Tibial nerve (tissue), 4 donors: Measurements from ENCODE around the gene RERG. TPM values are rescaled to one million over a fixed set of nuclear protein-coding genes. Genes with fewer than 3 reads are reported as not detected.

Source experiments
- DNase-seq, 2 donors: peaks; one replicate each; pipeline ENCODE4 v3.0.0-alpha.2; 2019; ENCODE audit warnings: low spot score in 2 of 2
- H3K27ac ChIP-seq, 4 donors: fragments of 200-600 bp; sonication (generic) in 3 of 4; one replicate each; pipeline ENCODE4 v1.5.1; 2017 to 2019; ENCODE audit warnings: mild to moderate bottlenecking in 1 of 4
- H3K27me3 ChIP-seq, 2 donors: fragments of 200-600 bp; sonication (generic) in 1 of 2; one replicate each; pipeline versions ENCODE4 v1.5.1 to v1.6.0; 2017 to 2019
- H3K36me3 ChIP-seq, 3 donors: fragments of 200-600 bp; sonication (generic); one replicate each; pipeline ENCODE4 v1.5.1; 2018 to 2019
- H3K4me1 ChIP-seq, 4 donors: fragments of 200-600 bp; sonication (generic) in 3 of 4; one replicate each; pipeline ENCODE4 v1.5.1; 2017 to 2019
- H3K4me3 ChIP-seq, 4 donors: fragments of 200-600 bp; sonication (generic) in 3 of 4; one replicate each; pipeline ENCODE4 v1.5.1; 2017 to 2019; ENCODE audit warnings: mild to moderate bottlenecking in 1 of 4, moderate library complexity in 1 of 4
- H3K9me3 ChIP-seq, 4 donors: fragments of 200-600 bp; sonication (generic) in 3 of 4; one replicate each; pipeline ENCODE4 v1.5.1; 2017 to 2019
- EP300 ChIP-seq, 2 donors: sonication (generic); formaldehyde crosslinking; IDR thresholded peaks; one replicate each; pipeline ENCODE4 v1.6.1; 2017; ENCODE audit warnings: antibody characterized with exemption in 2 of 2, mild to moderate bottlenecking in 1 of 2
- POLR2A ChIP-seq, 2 donors: fragments of 450-650 bp; IDR thresholded peaks; one replicate each; pipeline ENCODE4 v1.6.1; 2017; ENCODE audit warnings: antibody characterized with exemption in 2 of 2, mild to moderate bottlenecking in 2 of 2, moderate library complexity in 2 of 2
- WGBS, 2 donors: methylation state at CpG; one replicate each; pipeline ENCODE4 v1.1.5; 2018; 5-methylcytosine and 5-hydroxymethylcytosine counted together
- total RNA-seq, 4 donors: library from RNA; depleted of rRNA; stranded (reverse); fragments of >200 nt; gene quantifications; one replicate each; pipeline ENCODE4 v1.1.0, GENCODE V29; 2016
- TF ChIP-seq, protein P1 (sequence below), 5 experiments: fragments of 200-600 bp in 3 of 5; fragments of 450-650 bp in 2 of 5; sonication (generic) in 3 of 5; IDR thresholded peaks; one replicate each; pipeline ENCODE4 v1.5.1; 2016 to 2019; ENCODE audit warnings: antibody characterized with exemption in 5 of 5, mild to moderate bottlenecking in 3 of 5, moderate library complexity in 2 of 5

The RERG gene
- total RNA-seq, 4 donors from 2014 or later: 25.5 to 42.8 (median 31.5) TPM

DNA sequence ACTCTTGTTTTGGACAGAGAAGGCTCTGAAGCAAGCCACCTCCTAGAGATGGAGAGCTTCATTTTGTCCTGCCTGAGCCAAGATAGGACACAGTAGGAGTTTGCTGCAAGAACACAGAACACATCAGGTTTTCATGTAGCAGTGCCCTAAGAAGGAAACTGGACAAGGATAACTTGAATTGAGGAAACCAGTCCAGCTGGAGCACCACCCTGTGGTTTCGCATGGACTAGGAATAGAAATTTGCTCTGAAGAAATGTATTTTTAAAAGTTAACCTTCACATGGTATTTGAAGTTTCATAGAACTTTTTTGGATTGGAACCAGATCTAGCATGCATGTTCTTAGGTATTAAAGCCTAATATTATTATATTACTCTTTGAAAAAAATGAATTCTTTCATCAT, 68.8 kb downstream of the RERG start:
- 38 to 54% methylated on average over 1 of the region's 1 CpG for whole genome bisulfite sequencing, 2 donors

GRCh38 chr12:15151161-15152091, 69.8 kb downstream of the RERG start:
- Histone ChIP-seq H3K27ac (peak overlapping the region in 3 of 4 donors; percentile 47 to 70 (median 52)), H3K4me1 (peaks cover 0 to 34% (median 7%) of the 10 kb centered on the region in 4 donors), H3K4me3 (no peak overlapping the region), H3K9me3 (no peaks in the 10 kb centered on the region), H3K27me3 (no peaks in the 10 kb centered on the region), H3K36me3 (no peaks in the 10 kb centered on the region)
- DNase-seq: peak in 1 of 2 donors; percentile 60
- no peak for TF ChIP-seq EP300 (IDR thresholded peaks at IDR 0.05)
- TF ChIP-seq, protein P1, sequence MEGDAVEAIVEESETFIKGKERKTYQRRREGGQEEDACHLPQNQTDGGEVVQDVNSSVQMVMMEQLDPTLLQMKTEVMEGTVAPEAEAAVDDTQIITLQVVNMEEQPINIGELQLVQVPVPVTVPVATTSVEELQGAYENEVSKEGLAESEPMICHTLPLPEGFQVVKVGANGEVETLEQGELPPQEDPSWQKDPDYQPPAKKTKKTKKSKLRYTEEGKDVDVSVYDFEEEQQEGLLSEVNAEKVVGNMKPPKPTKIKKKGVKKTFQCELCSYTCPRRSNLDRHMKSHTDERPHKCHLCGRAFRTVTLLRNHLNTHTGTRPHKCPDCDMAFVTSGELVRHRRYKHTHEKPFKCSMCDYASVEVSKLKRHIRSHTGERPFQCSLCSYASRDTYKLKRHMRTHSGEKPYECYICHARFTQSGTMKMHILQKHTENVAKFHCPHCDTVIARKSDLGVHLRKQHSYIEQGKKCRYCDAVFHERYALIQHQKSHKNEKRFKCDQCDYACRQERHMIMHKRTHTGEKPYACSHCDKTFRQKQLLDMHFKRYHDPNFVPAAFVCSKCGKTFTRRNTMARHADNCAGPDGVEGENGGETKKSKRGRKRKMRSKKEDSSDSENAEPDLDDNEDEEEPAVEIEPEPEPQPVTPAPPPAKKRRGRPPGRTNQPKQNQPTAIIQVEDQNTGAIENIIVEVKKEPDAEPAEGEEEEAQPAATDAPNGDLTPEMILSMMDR (IDR thresholded peaks at IDR 0.05): peak; percentile 42 to 76 (median 49)
- WGBS, 2 donors: 51 to 55% methylated on average over 5 of the region's 5 CpGs

More for the DNA sequence above, 68.8 kb downstream of the RERG start:
- H3K4me1 ChIP-seq: peaks cover 0 to 36% (median 7%) of the 10 kb centered on the region in 4 donors
- no peaks in the 10 kb centered on the region for H3K9me3 ChIP-seq
- H3K4me3 ChIP-seq: no peak overlapping the region
- H3K27me3 ChIP-seq: no peaks in the 10 kb centered on the region
- no peak for DNase-seq
- TF ChIP-seq POLR2A (IDR thresholded peaks at IDR 0.05) (no peak), EP300 (IDR thresholded peaks at IDR 0.05) (no peak)
- TF ChIP-seq, protein P1 (IDR thresholded peaks at IDR 0.05): peak; percentile 5 to 38 (median 15)
- H3K27ac ChIP-seq: peak overlapping the region in 2 of 4 donors; percentile 9 to 70
- H3K36me3 ChIP-seq: no peaks in the 10 kb centered on the region

DNA sequence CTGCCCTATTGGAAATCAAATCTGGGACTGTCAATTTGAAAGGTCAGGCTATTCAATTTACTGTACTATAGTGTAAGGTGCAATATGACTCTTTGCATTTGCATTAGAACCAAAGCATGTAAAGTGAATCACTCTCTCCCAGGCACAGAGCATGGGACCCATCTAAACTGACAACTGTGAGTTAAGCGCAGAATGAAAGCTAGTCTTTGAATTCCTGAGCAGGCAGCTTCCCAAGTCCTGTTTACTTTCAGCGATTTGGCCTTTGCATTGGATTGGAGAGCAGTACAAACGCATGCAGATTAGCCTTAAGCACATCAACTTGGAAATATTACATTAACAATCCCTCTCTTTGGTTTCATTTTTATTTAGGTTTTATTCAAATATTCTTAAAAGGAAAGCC, 74.6 kb downstream of the RERG start:
- Histone ChIP-seq H3K9me3 (no peaks in the 10 kb centered on the region), H3K4me3 (no peak overlapping the region), H3K4me1 (peaks cover 0 to 10% (median 0%) of the 10 kb centered on the region in 4 donors), H3K27ac (no peak overlapping the region), H3K36me3 (no peaks in the 10 kb centered on the region), H3K27me3 (no peaks in the 10 kb centered on the region)
- no peak for TF ChIP-seq POLR2A (IDR thresholded peaks at IDR 0.05)
- TF ChIP-seq, protein P1 (IDR thresholded peaks at IDR 0.05): no peak
- TF ChIP-seq EP300 (IDR thresholded peaks at IDR 0.05): no peak
- no peak for DNase-seq
- 24 to 34% methylated on average over 3 of the region's 3 CpGs for WGBS, 2 donors

DNA sequence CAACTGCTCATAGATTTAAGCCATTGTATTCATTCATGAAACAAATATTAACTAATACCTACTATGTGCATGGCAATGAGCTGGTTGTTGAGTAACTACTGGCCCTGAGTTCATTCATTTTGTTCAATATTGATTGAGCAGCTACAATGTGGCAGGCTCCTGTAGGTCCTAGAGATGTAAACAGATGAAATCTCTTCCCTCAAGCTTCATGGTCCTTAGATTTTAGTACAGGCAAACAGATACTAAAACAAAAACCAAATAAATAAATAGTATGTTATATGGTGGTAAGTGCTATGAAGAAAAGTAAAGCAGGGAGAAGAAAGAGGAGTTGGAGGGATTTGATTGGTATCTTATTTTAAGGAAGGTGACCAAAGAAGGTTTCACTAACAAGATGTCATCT, 77.8 kb downstream of the RERG start:
- H3K4me3 ChIP-seq: no peak overlapping the region
- TF ChIP-seq, protein P1 (IDR thresholded peaks at IDR 0.05): no peak
- TF ChIP-seq POLR2A (IDR thresholded peaks at IDR 0.05) (no peak), EP300 (IDR thresholded peaks at IDR 0.05) (no peak)
- DNase-seq: no peak
- H3K27me3 ChIP-seq: no peaks in the 10 kb centered on the region
- no peaks in the 10 kb centered on the region for H3K4me1 ChIP-seq
- no peaks in the 10 kb centered on the region for H3K9me3 ChIP-seq
- no peak overlapping the region for H3K27ac ChIP-seq
- no peaks in the 10 kb centered on the region for H3K36me3 ChIP-seq

GRCh38 chr12:15142711-15143110, 78.5 kb downstream of the RERG start:
- no peak for DNase-seq
- H3K27ac ChIP-seq: no peak overlapping the region
- WGBS, 2 donors: 89 to 91% methylated on average over 2 of the region's 2 CpGs
- no peaks in the 10 kb centered on the region for H3K27me3 ChIP-seq
- no peak overlapping the region for H3K4me3 ChIP-seq
- TF ChIP-seq, protein P1 (IDR thresholded peaks at IDR 0.05): no peak
- no peak for TF ChIP-seq EP300 (IDR thresholded peaks at IDR 0.05)
- no peak for TF ChIP-seq POLR2A (IDR thresholded peaks at IDR 0.05)
- H3K9me3 ChIP-seq: no peaks in the 10 kb centered on the region
- H3K36me3 ChIP-seq: no peaks in the 10 kb centered on the region
- no peaks in the 10 kb centered on the region for H3K4me1 ChIP-seq
